Vagina (tissue), 2 donors: ENCODE results near the gene TMPRSS11E. TPM values are rescaled to one million over a fixed set of nuclear protein-coding genes. Genes with fewer than 3 reads are reported as not detected.

Source experiments
- DNase-seq, 2 donors: peaks; one replicate each; pipeline ENCODE4 v3.0.0-alpha.2; 2017; ENCODE audit errors: extremely low spot score in 2 of 2
- H3K27ac ChIP-seq: fragments of 200-600 bp; sonication (generic); one replicate; pipeline ENCODE4 v1.5.1; 2019
- H3K27me3 ChIP-seq: fragments of 200-600 bp; sonication (generic); one replicate; pipeline ENCODE4 v1.5.1; 2019
- H3K36me3 ChIP-seq, 2 donors: fragments of 200-600 bp; sonication (generic); one replicate each; pipeline ENCODE4 v1.5.1; 2017 to 2019
- H3K4me1 ChIP-seq: fragments of 200-600 bp; sonication (generic); one replicate; pipeline ENCODE4 v1.5.1; 2019
- H3K4me3 ChIP-seq, 2 donors: fragments of 200-600 bp; sonication (generic); 1 replicate in 1 of 2; 2 replicates in 1 of 2; pipeline ENCODE4 v1.5.1; 2016 to 2019
- H3K9me3 ChIP-seq: fragments of 200-600 bp; sonication (generic); one replicate; pipeline ENCODE4 v1.5.1; 2019
- POLR2A ChIP-seq, 2 donors: fragments of 450-650 bp; IDR thresholded peaks; one replicate each; pipeline ENCODE4 v1.6.1; 2017; ENCODE audit warnings: antibody characterized with exemption in 2 of 2, mild to moderate bottlenecking in 2 of 2, moderate library complexity in 2 of 2
- POLR2AphosphoS5 ChIP-seq, 2 donors: sonication (generic); formaldehyde crosslinking; IDR thresholded peaks; one replicate each; pipeline ENCODE4 v1.9.0; 2017; ENCODE audit warnings: antibody characterized with exemption in 2 of 2, mild to moderate bottlenecking in 2 of 2, low read depth in 1 of 2; ENCODE audit not compliant: insufficient read depth in 1 of 2
- intact Hi-C: fragments of 100-400 bp; cut with DNase I; formaldehyde crosslinking; loops from one replicate; pipeline ENCODE4 v1.15.1; 2023
- total RNA-seq: library from RNA; depleted of rRNA; stranded (reverse); fragments of >200 nt; gene quantifications from one replicate; pipeline ENCODE4 v1.2.3, GENCODE V29; 2016
- TF ChIP-seq, protein P1 (sequence below), 3 experiments: fragments of 450-650 bp in 2 of 3; fragments of 200-600 bp in 1 of 3; sonication (generic) in 1 of 3; IDR thresholded peaks; one replicate each; pipeline ENCODE4 v1.5.1; 2017 to 2019; ENCODE audit warnings: antibody characterized with exemption in 3 of 3, mild to moderate bottlenecking in 2 of 3, moderate library complexity in 2 of 3

TMPRSS11E gene
- total RNA-seq, 1 donor from 2014 or later = 74.2 TPM

DNA sequence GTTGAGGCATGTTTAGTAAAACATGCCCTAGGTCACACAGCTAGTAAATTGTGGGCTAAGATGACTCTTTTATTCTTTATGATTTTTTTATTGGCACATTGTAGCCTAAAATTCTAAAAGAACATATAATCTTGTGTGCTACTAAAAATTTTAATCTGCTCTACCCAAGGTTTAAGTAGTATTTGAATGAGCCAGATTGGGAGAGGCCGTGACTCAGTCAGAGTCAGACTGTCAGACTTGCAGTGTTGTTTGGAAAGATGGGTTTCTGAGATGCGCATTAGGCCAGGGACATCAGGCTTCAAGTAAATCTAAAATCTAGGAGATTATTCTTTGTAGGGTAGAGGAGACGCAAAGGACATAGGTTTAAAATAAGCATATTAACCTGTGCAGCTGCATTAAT is 30.7 kb upstream of the TMPRSS11E start:
- H3K9me3 ChIP-seq = no peaks in the 10 kb centered on the region
- TF ChIP-seq POLR2A (IDR thresholded peaks at IDR 0.05) = no peak
- TF ChIP-seq, protein P1, sequence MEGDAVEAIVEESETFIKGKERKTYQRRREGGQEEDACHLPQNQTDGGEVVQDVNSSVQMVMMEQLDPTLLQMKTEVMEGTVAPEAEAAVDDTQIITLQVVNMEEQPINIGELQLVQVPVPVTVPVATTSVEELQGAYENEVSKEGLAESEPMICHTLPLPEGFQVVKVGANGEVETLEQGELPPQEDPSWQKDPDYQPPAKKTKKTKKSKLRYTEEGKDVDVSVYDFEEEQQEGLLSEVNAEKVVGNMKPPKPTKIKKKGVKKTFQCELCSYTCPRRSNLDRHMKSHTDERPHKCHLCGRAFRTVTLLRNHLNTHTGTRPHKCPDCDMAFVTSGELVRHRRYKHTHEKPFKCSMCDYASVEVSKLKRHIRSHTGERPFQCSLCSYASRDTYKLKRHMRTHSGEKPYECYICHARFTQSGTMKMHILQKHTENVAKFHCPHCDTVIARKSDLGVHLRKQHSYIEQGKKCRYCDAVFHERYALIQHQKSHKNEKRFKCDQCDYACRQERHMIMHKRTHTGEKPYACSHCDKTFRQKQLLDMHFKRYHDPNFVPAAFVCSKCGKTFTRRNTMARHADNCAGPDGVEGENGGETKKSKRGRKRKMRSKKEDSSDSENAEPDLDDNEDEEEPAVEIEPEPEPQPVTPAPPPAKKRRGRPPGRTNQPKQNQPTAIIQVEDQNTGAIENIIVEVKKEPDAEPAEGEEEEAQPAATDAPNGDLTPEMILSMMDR (IDR thresholded peaks at IDR 0.05) = no peak
- TF ChIP-seq POLR2AphosphoS5 (IDR thresholded peaks at IDR 0.05; ENCODE audit: insufficient read depth in 1 of 2, low read depth in 1 of 2) = peak in 1 of 2 donors; percentile 63
- no peak overlapping the region for H3K4me3 ChIP-seq
- DNase-seq = no peak
- no peaks in the 10 kb centered on the region for H3K4me1 ChIP-seq
- no peaks in the 10 kb centered on the region for H3K27me3 ChIP-seq
- intact Hi-C loops = no loop called here
- H3K27ac ChIP-seq = no peak overlapping the region
- H3K36me3 ChIP-seq = no peaks in the 10 kb centered on the region

DNA sequence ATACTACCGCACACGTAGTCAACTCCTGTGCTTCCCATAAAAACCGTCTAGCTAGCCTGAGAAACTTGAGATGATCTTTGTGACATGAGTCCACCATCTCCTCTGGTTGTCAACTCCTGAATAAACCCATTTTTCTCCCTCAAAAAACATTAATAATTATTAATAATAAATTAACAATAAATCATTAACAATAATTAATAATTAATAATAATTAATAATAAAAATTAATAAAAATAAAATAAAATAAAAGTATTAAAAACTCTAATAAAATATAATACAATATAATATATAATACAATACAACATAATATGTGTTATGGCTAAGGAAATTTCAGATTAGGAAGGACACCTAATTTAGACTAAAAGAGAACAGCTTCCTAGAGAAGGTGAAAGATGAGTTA is 20.7 kb upstream of the TMPRSS11E start:
- intact Hi-C loops = no loop called here
- Histone ChIP-seq H3K27me3 (no peaks in the 10 kb centered on the region), H3K4me3 (no peak overlapping the region), H3K27ac (no peak overlapping the region), H3K4me1 (no peaks in the 10 kb centered on the region), H3K9me3 (no peaks in the 10 kb centered on the region), H3K36me3 (no peaks in the 10 kb centered on the region)
- no peak for DNase-seq
- TF ChIP-seq, protein P1 (IDR thresholded peaks at IDR 0.05) = no peak

DNA sequence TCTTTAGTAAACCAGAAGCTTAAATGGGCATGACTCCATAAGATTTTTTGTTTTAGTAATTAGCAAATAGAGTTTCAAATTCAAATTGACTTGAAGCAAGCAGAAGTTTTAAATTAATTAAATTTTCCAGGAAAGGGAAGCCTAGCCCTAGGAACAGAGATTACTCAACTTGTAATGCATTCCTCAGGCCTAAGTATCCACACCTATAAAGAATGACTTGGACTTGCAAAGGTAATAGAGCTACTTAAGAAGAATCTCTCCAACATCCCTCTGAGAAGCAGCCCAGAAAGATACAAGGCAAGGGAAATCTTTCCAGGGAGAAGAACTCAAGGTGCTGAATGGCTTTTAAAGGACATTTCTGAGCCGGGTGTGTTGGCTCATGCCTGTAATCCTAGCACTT is 16.9 kb upstream of the TMPRSS11E start:
- no peak for DNase-seq
- intact Hi-C loops = no loop called here
- TF ChIP-seq, protein P1 (IDR thresholded peaks at IDR 0.05) = no peak
- TF ChIP-seq POLR2AphosphoS5 (IDR thresholded peaks at IDR 0.05; ENCODE audit: insufficient read depth in 1 of 2, low read depth in 1 of 2) (no peak), POLR2A (IDR thresholded peaks at IDR 0.05) (no peak)

DNA sequence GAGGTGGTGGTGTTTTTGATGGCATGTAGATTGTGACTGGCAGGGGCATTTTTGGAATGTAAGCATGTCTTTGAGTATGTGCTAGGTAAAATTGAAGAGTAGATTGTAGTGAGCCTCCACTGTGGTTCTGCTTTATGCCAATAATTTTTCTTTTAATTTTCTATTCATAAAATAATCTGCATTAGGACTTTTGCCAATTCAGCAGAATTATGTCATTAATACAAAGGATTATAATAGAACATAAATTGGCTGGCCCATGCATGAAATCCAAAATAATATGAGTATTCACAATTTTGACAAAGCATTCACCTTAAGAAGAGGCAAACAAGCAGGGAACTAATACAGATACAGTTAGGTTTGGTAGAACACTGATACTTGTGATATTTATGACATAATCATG is 14.9 kb upstream of the TMPRSS11E start:
- no peaks in the 10 kb centered on the region for H3K4me1 ChIP-seq
- no peak for DNase-seq
- no peak overlapping the region for H3K4me3 ChIP-seq
- no peak overlapping the region for H3K27ac ChIP-seq
- H3K36me3 ChIP-seq = no peaks in the 10 kb centered on the region
- no peaks in the 10 kb centered on the region for H3K9me3 ChIP-seq
- TF ChIP-seq POLR2A (IDR thresholded peaks at IDR 0.05) (no peak), POLR2AphosphoS5 (IDR thresholded peaks at IDR 0.05; ENCODE audit: insufficient read depth in 1 of 2, low read depth in 1 of 2) (no peak)
- TF ChIP-seq, protein P1 (IDR thresholded peaks at IDR 0.05) = no peak
- intact Hi-C loops = no loop called here
- H3K27me3 ChIP-seq = no peaks in the 10 kb centered on the region

More for the DNA sequence above, 16.9 kb upstream of the TMPRSS11E start:
- H3K27ac ChIP-seq = no peak overlapping the region
- no peak overlapping the region for H3K4me3 ChIP-seq
- H3K36me3 ChIP-seq = no peaks in the 10 kb centered on the region
- no peaks in the 10 kb centered on the region for H3K4me1 ChIP-seq
- H3K27me3 ChIP-seq = no peaks in the 10 kb centered on the region
- no peaks in the 10 kb centered on the region for H3K9me3 ChIP-seq

DNA sequence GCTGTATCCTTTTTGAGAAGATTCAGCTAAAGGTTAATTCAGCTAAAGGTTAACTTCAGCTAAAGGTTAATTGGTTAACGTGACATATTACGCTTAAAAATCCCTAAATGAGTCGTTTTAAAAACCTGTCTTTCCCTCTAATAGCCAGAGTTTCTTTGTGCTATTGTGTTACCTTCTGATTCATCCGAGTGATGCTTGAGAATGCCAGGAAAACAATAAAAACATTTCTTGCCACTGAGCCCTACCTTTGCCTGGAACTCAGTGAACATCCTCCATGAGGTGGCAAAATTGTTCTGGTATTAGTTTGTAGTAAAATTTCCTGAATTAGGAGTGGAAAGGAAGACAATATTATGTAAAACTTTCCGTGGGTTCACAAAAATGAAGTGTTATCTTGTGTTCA is 13.7 kb upstream of the TMPRSS11E start:
- Histone ChIP-seq H3K9me3 (no peaks in the 10 kb centered on the region), H3K27me3 (no peaks in the 10 kb centered on the region), H3K27ac (no peak overlapping the region), H3K4me3 (no peak overlapping the region), H3K4me1 (no peaks in the 10 kb centered on the region), H3K36me3 (no peaks in the 10 kb centered on the region)
- intact Hi-C loops = no loop called here
- DNase-seq = no peak
- TF ChIP-seq POLR2AphosphoS5 (IDR thresholded peaks at IDR 0.05; ENCODE audit: insufficient read depth in 1 of 2, low read depth in 1 of 2) = no peak
- TF ChIP-seq, protein P1 (IDR thresholded peaks at IDR 0.05) = no peak
- no peak for TF ChIP-seq POLR2A (IDR thresholded peaks at IDR 0.05)
